IPS DF 19.7 (cell line): Measurements from ENCODE around the gene DGKI.
"Not testable (repeated sequence)": the region's sequence is repeated elsewhere in the genome, so short reads cannot be mapped to it uniquely, and the experiment has no call there.

Source experiments
- DNase-seq: peaks from one replicate; pipeline ENCODE4 v3.0.0-alpha.2; 2013; ENCODE audit warnings: low read depth, low spot score

Gene DGKI

GRCh38 chr7:137835486-137836112 lies 11.2 kb downstream of the DGKI start:
- no peak for DNase-seq

- DNase-seq: no peak
These were observed 12.2 kb downstream of the DGKI start for GRCh38 chr7:137834552-137834951.

GRCh38 chr7:137832990-137833389 lies 13.8 kb downstream of the DGKI start:
- not testable (repeated sequence) for DNase-seq

GRCh38 chr7:137832382-137832781 lies 14.4 kb downstream of the DGKI start:
- no peak for DNase-seq

- DNase-seq: not testable (repeated sequence)
These were observed 15.2 kb downstream of the DGKI start for GRCh38 chr7:137831555-137831954.

- no peak for DNase-seq
These were observed 17.3 kb downstream of the DGKI start for GRCh38 chr7:137829337-137829992.

GRCh38 chr7:137828456-137828855 lies 18.3 kb downstream of the DGKI start:
- DNase-seq: no peak

- DNase-seq: no peak
These were observed 21.3 kb downstream of the DGKI start for GRCh38 chr7:137825489-137825888.

- peak; percentile 20 for DNase-seq
These were observed 25.9 kb downstream of the DGKI start for GRCh38 chr7:137820677-137821420.

GRCh38 chr7:137820156-137820555 lies 26.6 kb downstream of the DGKI start:
- no peak for DNase-seq

- DNase-seq: no peak
These were observed 28.7 kb downstream of the DGKI start for GRCh38 chr7:137818036-137818435.

- no peak for DNase-seq
These were observed 30.0 kb downstream of the DGKI start for GRCh38 chr7:137816696-137817320.

- DNase-seq: no peak
These were observed 33.2 kb downstream of the DGKI start for GRCh38 chr7:137813541-137813940.

GRCh38 chr7:137810248-137810647 lies 36.5 kb downstream of the DGKI start:
- DNase-seq: no peak

GRCh38 chr7:137804836-137805235 lies 41.9 kb downstream of the DGKI start:
- DNase-seq: no peak

GRCh38 chr7:137801491-137801890 lies 45.3 kb downstream of the DGKI start:
- DNase-seq: no peak

- DNase-seq: no peak
These were observed 45.8 kb downstream of the DGKI start for GRCh38 chr7:137801003-137801402.

GRCh38 chr7:137798073-137798763 lies 48.6 kb downstream of the DGKI start:
- DNase-seq: no peak

- no peak for DNase-seq
These were observed 51.6 kb downstream of the DGKI start for GRCh38 chr7:137795211-137795610.

- no peak for DNase-seq
These were observed 54.8 kb downstream of the DGKI start for GRCh38 chr7:137791930-137792329.

- no peak for DNase-seq
These were observed 55.9 kb downstream of the DGKI start for GRCh38 chr7:137790828-137791227.
